HG02588 (cell line): ENCODE data around the gene IL23R.

ENCODE experiments used
- ATAC-seq: cut with Tn5 transposase; IDR thresholded peaks from one replicate; pipeline ENCODE4 v1.9.1; 2021; ENCODE audit warnings: mild to moderate bottlenecking, moderate library complexity; ENCODE audit not compliant: unreplicated experiment

Gene IL23R

GRCh38 chr1:67148516-67149178 is 17.6 kb upstream of the IL23R start:
- no peak for ATAC-seq

GRCh38 chr1:67149179-67149770 is 17.0 kb upstream of the IL23R start:
- peak; percentile 92 for ATAC-seq

GRCh38 chr1:67150931-67151330 is 15.3 kb upstream of the IL23R start:
- ATAC-seq = no peak

- no peak for ATAC-seq
Measured at GRCh38 chr1:67158401-67158800, 7.9 kb upstream of the IL23R start.

GRCh38 chr1:67159233-67159632 is 7.0 kb upstream of the IL23R start:
- no peak for ATAC-seq

- peak; percentile 33 for ATAC-seq
Measured at GRCh38 chr1:67162954-67163353, 3.3 kb upstream of the IL23R start.

GRCh38 chr1:67165468-67166041 is 699 bp upstream of the IL23R start:
- ATAC-seq = no peak

- ATAC-seq = peak; percentile 32
Measured at GRCh38 chr1:67169496-67169895, 3.2 kb downstream of the IL23R start.

- ATAC-seq = no peak
Measured at GRCh38 chr1:67169932-67170331, 3.7 kb downstream of the IL23R start.

- no peak for ATAC-seq
Measured at GRCh38 chr1:67170751-67171573, 4.7 kb downstream of the IL23R start.

GRCh38 chr1:67171574-67171955 is 5.3 kb downstream of the IL23R start:
- ATAC-seq = no peak

GRCh38 chr1:67171978-67172377 is 5.7 kb downstream of the IL23R start:
- no peak for ATAC-seq

GRCh38 chr1:67173988-67174387 is 7.7 kb downstream of the IL23R start:
- ATAC-seq = no peak

GRCh38 chr1:67174716-67175284 is 8.5 kb downstream of the IL23R start:
- ATAC-seq = peak; percentile 48

GRCh38 chr1:67175530-67176087 is 9.4 kb downstream of the IL23R start:
- no peak for ATAC-seq

- no peak for ATAC-seq
Measured at GRCh38 chr1:67184838-67185421, 18.7 kb downstream of the IL23R start.

- no peak for ATAC-seq
Measured at GRCh38 chr1:67188137-67188536, 21.9 kb downstream of the IL23R start.

GRCh38 chr1:67189953-67190352 is 23.7 kb downstream of the IL23R start:
- ATAC-seq = peak; percentile 47

- ATAC-seq = no peak
Measured at GRCh38 chr1:67190410-67190809, 24.2 kb downstream of the IL23R start.

- no peak for ATAC-seq
Measured at GRCh38 chr1:67190942-67191341, 24.7 kb downstream of the IL23R start.
